H1 (cell line): Measurements from ENCODE around the gene DOK3. TPM values are rescaled to one million over a fixed set of nuclear protein-coding genes. Genes with fewer than 3 reads are reported as not detected.

ENCODE experiments used
- CTCF ChIA-PET: fragments of 300-600 bp; sonication (Branson Sonifier 250); formaldehyde crosslinking; loops from one replicate; lab custom pipeline; 2021; ENCODE audit not compliant: partially characterized antibody; lab: Charles Lee
- POLR2A ChIA-PET: fragments of 300-600 bp; sonication (Branson Sonifier 250); formaldehyde crosslinking; loops from one replicate; lab custom pipeline; 2021; ENCODE audit warnings: inconsistent platforms; ENCODE audit not compliant: partially characterized antibody; lab: Charles Lee
- DNase-seq, 2 experiments: peaks; one replicate each; pipeline versions ENCODE4 v3.0.0 to v3.0.0-alpha.2; 2010 to 2022; ENCODE audit warnings: low spot score in 2 of 2, low read depth in 1 of 2, mixed read lengths in 1 of 2
- FAIRE-seq: peaks from 2 replicates; lab custom pipeline; 2011; peaks lifted over from hg19 to GRCh38; lab: Jason Lieb, UNC
- H2AFZ ChIP-seq: 2 replicates; pipeline ENCODE4 v1.8.1; 2012; ENCODE audit warnings: low read length, inconsistent platforms
- H2AK5ac ChIP-seq: 2 replicates; pipeline ENCODE4 v1.6.1; 2013; ENCODE audit warnings: low read depth, low read length
- H2BK120ac ChIP-seq: replicated peaks from 2 replicates; pipeline ENCODE3; 2013; ENCODE audit warnings: low read depth, low read length, inconsistent platforms
- H2BK12ac ChIP-seq: 2 replicates; pipeline ENCODE4 v1.6.1; 2013; ENCODE audit warnings: low read depth, low read length
- H2BK15ac ChIP-seq: 2 replicates; pipeline ENCODE4 v1.6.1; 2013; ENCODE audit warnings: low read length
- H2BK20ac ChIP-seq: 2 replicates; pipeline ENCODE4 v1.6.1; 2013; ENCODE audit warnings: low read length
- H2BK5ac ChIP-seq: 2 replicates; pipeline ENCODE4 v1.6.1; 2013; ENCODE audit warnings: low read depth, low read length
- H3K14ac ChIP-seq: 2 replicates; pipeline ENCODE4 v1.6.1; 2013; ENCODE audit warnings: inconsistent platforms; ENCODE audit not compliant: insufficient read length
- H3K18ac ChIP-seq: 2 replicates; pipeline ENCODE4 v1.6.1; 2013; ENCODE audit warnings: low read length; ENCODE audit errors: extremely low read depth
- H3K23ac ChIP-seq: 2 replicates; pipeline ENCODE4 v1.6.1; 2013; ENCODE audit warnings: inconsistent platforms; ENCODE audit not compliant: insufficient read length
- H3K23me2 ChIP-seq: 2 replicates; pipeline ENCODE4 v1.6.1; 2013; ENCODE audit warnings: low read depth, low read length
- H3K27ac ChIP-seq: 2 replicates; pipeline ENCODE4 v1.6.1; 2011; ENCODE audit warnings: low read depth, low read length, inconsistent platforms
- H3K27me3 ChIP-seq, 4 experiments: replicated peaks in 1 of 4; 1 replicate in 1 of 4; 2 replicates in 3 of 4; pipeline versions ENCODE4 v1.6.1 to v1.8.1; 2011 to 2013; ENCODE audit warnings: low read length in 3 of 4, mild to moderate bottlenecking in 3 of 4, inconsistent platforms in 2 of 4, mixed read lengths in 2 of 4, moderate library complexity in 1 of 4; ENCODE audit not compliant: control insufficient read depth in 3 of 4, insufficient read depth in 3 of 4; ENCODE audit errors: extremely low read depth in 1 of 4
- H3K36me3 ChIP-seq, 4 experiments: 2 replicates each; pipeline versions ENCODE4 v1.6.1 to v1.8.1; 2011 to 2013; ENCODE audit warnings: mild to moderate bottlenecking in 4 of 4, low read length in 3 of 4, moderate library complexity in 2 of 4, control low read depth in 1 of 4, inconsistent platforms in 1 of 4; ENCODE audit not compliant: insufficient read depth in 4 of 4, control insufficient read depth in 2 of 4
- H3K4ac ChIP-seq: replicated peaks from 2 replicates; pipeline ENCODE3; 2013; ENCODE audit warnings: low read length, low read depth, mixed read lengths, inconsistent platforms; ENCODE audit not compliant: insufficient read length
- H3K4me1 ChIP-seq, 4 experiments: replicated peaks in 1 of 4; 1 replicate in 1 of 4; 2 replicates in 3 of 4; pipeline versions ENCODE4 v1.6.1 to v1.8.1; 2011 to 2013; ENCODE audit warnings: low read length in 3 of 4, inconsistent platforms in 2 of 4, mixed read lengths in 1 of 4; ENCODE audit not compliant: insufficient read depth in 4 of 4, control insufficient read depth in 3 of 4
- H3K4me2 ChIP-seq, 2 experiments: 2 replicates each; pipeline versions ENCODE4 v1.6.1 to v1.8.1; 2011 to 2013; ENCODE audit warnings: low read depth in 2 of 2, low read length in 2 of 2, control low read depth in 1 of 2, inconsistent platforms in 1 of 2, mild to moderate bottlenecking in 1 of 2; ENCODE audit not compliant: insufficient read depth in 1 of 2
- H3K4me3 ChIP-seq, 4 experiments: fragments of 200-600, 300-600 bp in 1 of 4; sonication (generic), shearing (Covaris generic), sonication (Bioruptor Twin) in 1 of 4; 2 replicates each; pipeline versions ENCODE4 v1.5.1 to v1.8.1; 2011 to 2016; ENCODE audit warnings: low read length in 4 of 4, low read depth in 3 of 4, control low read depth in 2 of 4, inconsistent platforms in 2 of 4, mild to moderate bottlenecking in 2 of 4, mixed read lengths in 1 of 4, moderate library complexity in 1 of 4; ENCODE audit not compliant: insufficient read depth in 2 of 4; ENCODE audit errors: extremely low read depth in 1 of 4
- H3K56ac ChIP-seq: replicated peaks from 2 replicates; pipeline ENCODE3; 2013; ENCODE audit warnings: low read depth, mild to moderate bottlenecking, mixed read lengths, low read length, inconsistent platforms; ENCODE audit not compliant: insufficient read length
- H3K79me1 ChIP-seq: 2 replicates; pipeline ENCODE4 v1.6.1; 2013; ENCODE audit warnings: low read depth, low read length, control low read depth
- H3K79me2 ChIP-seq, 2 experiments: 2 replicates each; pipeline versions ENCODE4 v1.6.1 to v1.8.1; 2012 to 2013; ENCODE audit warnings: low read length in 2 of 2, mild to moderate bottlenecking in 2 of 2, inconsistent platforms in 1 of 2; ENCODE audit not compliant: insufficient read depth in 2 of 2, control insufficient read depth in 1 of 2
- H3K9ac ChIP-seq, 4 experiments: replicated peaks in 1 of 4; 1 replicate in 1 of 4; 2 replicates in 3 of 4; pipeline versions ENCODE4 v1.6.1 to v1.8.1; 2011 to 2013; ENCODE audit warnings: low read depth in 3 of 4, low read length in 3 of 4, control low read depth in 2 of 4, mild to moderate bottlenecking in 2 of 4, moderate library complexity in 2 of 4, inconsistent platforms in 1 of 4; ENCODE audit errors: extremely low read depth in 1 of 4
- H3K9me3 ChIP-seq, 2 experiments: 2 replicates each; pipeline versions ENCODE4 v1.6.1 to v1.8.1; 2012 to 2013; ENCODE audit warnings: mild to moderate bottlenecking in 2 of 2, moderate library complexity in 2 of 2, control low read depth in 1 of 2, inconsistent platforms in 1 of 2, low read depth in 1 of 2, low read length in 1 of 2, mixed read lengths in 1 of 2; ENCODE audit not compliant: insufficient read depth in 2 of 2
- H4K20me1 ChIP-seq, 2 experiments: replicated peaks in 1 of 2; 2 replicates each; pipeline versions ENCODE3 to v1.8.1; 2011 to 2013; ENCODE audit warnings: inconsistent platforms in 2 of 2, low read length in 2 of 2, mild to moderate bottlenecking in 1 of 2; ENCODE audit not compliant: insufficient read depth in 2 of 2, control insufficient read depth in 1 of 2
- H4K5ac ChIP-seq: 2 replicates; pipeline ENCODE4 v1.6.1; 2013; ENCODE audit warnings: low read length, low read depth, mixed read lengths, inconsistent platforms; ENCODE audit not compliant: insufficient read length
- H4K8ac ChIP-seq: 2 replicates; pipeline ENCODE4 v1.8.0; 2013; ENCODE audit warnings: mild to moderate bottlenecking, moderate library complexity, low read length, inconsistent platforms; ENCODE audit not compliant: insufficient read depth; ENCODE audit errors: extremely low read depth
- H4K91ac ChIP-seq: replicated peaks from 2 replicates; pipeline ENCODE3; 2013; ENCODE audit warnings: low read length, mixed read lengths, inconsistent platforms; ENCODE audit not compliant: insufficient read length
- EZH2 ChIP-seq: fragments of 200-600 bp; sonication (generic); IDR thresholded peaks from 2 replicates; pipeline ENCODE4 v1.7.1; 2012; ENCODE audit warnings: low read depth, mild to moderate bottlenecking, moderate library complexity, low read length, inconsistent platforms; ENCODE audit not compliant: severe bottlenecking
- HDAC2 ChIP-seq, 2 experiments: fragments of 300-600 bp in 1 of 2; sonication (generic) in 1 of 2; IDR thresholded peaks; 2 replicates each; pipeline ENCODE4 v1.6.1; 2011 to 2012; ENCODE audit warnings: low read depth in 2 of 2, low read length in 2 of 2, mild to moderate bottlenecking in 2 of 2, moderate library complexity in 2 of 2, borderline replicate concordance in 1 of 2, inconsistent platforms in 1 of 2
- POLR2A ChIP-seq, 2 experiments: IDR thresholded peaks; 1 replicate in 1 of 2; 2 replicates in 1 of 2; pipeline ENCODE4 v1.6.1; 2011; ENCODE audit warnings: low read depth in 2 of 2, low read length in 2 of 2, mild to moderate bottlenecking in 2 of 2; ENCODE audit errors: control extremely low read depth in 1 of 2
- POLR2AphosphoS5 ChIP-seq: IDR thresholded peaks from 2 replicates; pipeline ENCODE4 v1.6.1; 2011; ENCODE audit warnings: low read depth, low read length
- RAD21 ChIP-seq, 2 experiments: IDR thresholded peaks in 1 of 2; conservative IDR thresholded peaks in 1 of 2; 2 replicates each; pipeline ENCODE4 v1.6.1; 2011; ENCODE audit warnings: low read depth in 2 of 2, low read length in 2 of 2, improper control_type of control experiment in 1 of 2, inconsistent platforms in 1 of 2, mild to moderate bottlenecking in 1 of 2, moderate library complexity in 1 of 2
- SRF ChIP-seq: IDR thresholded peaks from 2 replicates; pipeline ENCODE4 v1.6.1; 2011; ENCODE audit warnings: mild to moderate bottlenecking, low read depth, low read length, moderate library complexity
- TBP ChIP-seq: IDR thresholded peaks from 2 replicates; pipeline ENCODE4 v1.6.1; 2011; ENCODE audit warnings: low read depth, low read length, improper control_type of control experiment
- TEAD4 ChIP-seq: IDR thresholded peaks from 2 replicates; pipeline ENCODE4 v1.6.1; 2012; ENCODE audit warnings: low read depth, low read length, inconsistent platforms, mixed read lengths
- WGBS, 2 experiments: shearing (Covaris generic) in 1 of 2; methylation state at CpG; one replicate each; pipeline versions ENCODE4 v1.1.6 to v1.1.7; 2013 to 2015; ENCODE audit warnings: low lambda C conversion rate in 2 of 2, mixed read lengths in 2 of 2, inconsistent platforms in 1 of 2, low coverage in 1 of 2, missing lambda C conversion rate in 1 of 2; ENCODE audit not compliant: insufficient replicate concordance in 2 of 2, insufficient coverage in 1 of 2, insufficient read length in 1 of 2; ENCODE audit errors: extremely low coverage in 1 of 2, missing lambda C conversion rate in 1 of 2; 5-methylcytosine and 5-hydroxymethylcytosine counted together
- polyA plus RNA-seq, 7 experiments: library from polyadenylated mRNA; depleted of rRNA in 3 of 7; stranded (reverse) in 5 of 7; unstranded in 2 of 7; fragments of >200 nt in 5 of 7; fragments of 200-250 nt in 2 of 7; gene quantifications; 1 replicate in 5 of 7; 2 replicates in 1 of 7; 4 replicates in 1 of 7; pipeline versions ENCODE4 v1.2.1 to v1.2.3, GENCODE V29; 2011 to 2013; ENCODE audit warnings: missing spikeins in 2 of 7, mixed read lengths in 2 of 7
- total RNA-seq: library from RNA; stranded (reverse); fragmentation: NEBNext Ultra II Directional; extraction: Animal tissue kit (Norgen Biotek cat#: 25700); gene quantifications from 2 replicates; pipeline ENCODE4 v1.2.1, GENCODE V29; 2021

DOK3 gene
- total and polyA plus RNA-seq, 2 of the 8 experiments (the other 6 are each of a cell fraction or from before 2014, with no cell fraction given): 4.2 to 6.4 TPM

DNA sequence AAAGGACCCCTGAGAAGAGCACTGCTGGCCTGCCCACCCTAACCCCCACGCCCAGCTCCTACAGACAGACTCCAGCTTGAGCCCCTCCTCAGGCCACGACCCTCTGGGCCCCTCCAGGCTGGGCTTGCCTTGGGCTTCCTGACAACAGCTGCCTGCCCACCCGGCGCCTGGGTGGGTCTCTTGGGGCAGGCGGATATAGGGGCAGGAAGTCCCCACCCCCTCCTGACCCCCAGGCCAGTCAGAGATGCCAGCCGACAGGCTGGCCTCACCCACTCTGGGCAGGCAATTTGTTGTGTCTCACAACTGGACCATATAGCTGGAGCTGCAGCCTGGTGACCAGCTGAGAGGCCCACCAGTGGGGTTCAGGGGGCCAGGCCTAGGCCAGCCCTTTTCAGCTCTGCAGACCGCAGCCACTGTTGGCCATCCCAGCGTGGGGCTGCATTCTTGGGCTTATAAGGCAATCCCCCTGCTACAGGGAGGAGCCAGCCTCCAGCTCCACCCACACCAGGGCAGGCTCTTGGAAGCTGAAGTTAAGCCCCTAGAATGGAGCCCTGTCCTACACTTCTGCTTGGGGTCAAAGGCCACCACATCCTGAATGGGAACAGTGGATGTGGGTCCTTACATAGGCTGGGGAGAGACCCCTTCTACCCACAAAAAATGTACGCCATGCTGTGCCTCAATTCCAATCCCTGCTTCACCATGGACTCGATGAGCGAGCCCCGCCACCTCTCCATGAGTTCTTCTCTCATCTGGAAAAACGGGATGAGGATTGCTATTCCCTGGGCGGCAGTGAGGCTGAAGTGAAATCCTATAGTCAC, 14.2 kb downstream of the DOK3 start:
- DNase-seq (peak; percentile 79 to 85), FAIRE-seq (no peak)
- H2AK5ac ChIP-seq: 0 out of 2 replicates have a peak overlapping the region, but pooled peaks have one; percentile 41
- ChIA-PET POLR2A (interaction anchor here (0.5 to 67.5 kb wide), 21 partner anchors 16 to 1278 kb away, joined by 3 to 3349 read pairs (median 3); partner anchors contain the start of genes B4GALT7, DBN1, DDX41 and DOK3), CTCF (interaction anchor here (0.6 to 12.7 kb wide), 15 partner anchors 8 to 135 kb away, joined by 3 to 306 read pairs (median 4); partner anchors contain the start of genes DDX41, DOK3 and PDLIM7)
- H3K9me3 ChIP-seq: no peaks in the 10 kb centered on the region
- H3K4me2 ChIP-seq: peak overlapping the region; percentile 88 to 91
- no peak overlapping the region for H3K23ac ChIP-seq
- H2AFZ ChIP-seq: no peak overlapping the region
- H4K20me1 ChIP-seq: peaks cover 3 to 4% of the 10 kb centered on the region in 2 experiments
- H2BK15ac ChIP-seq: no peak overlapping the region; the same call in 1 of the 2 replicates
- H2BK120ac ChIP-seq: no peak overlapping the region
- peaks cover 0 to 30% (median 25%) of the 10 kb centered on the region in 4 experiments; a peak in 6 of 7 replicates for H3K4me1 ChIP-seq
- H3K27me3 ChIP-seq: peaks cover 2 to 12% (median 11%) of the 10 kb centered on the region in 4 experiments; a peak in 6 of 7 replicates
- 62% methylated on average over 14 of the region's 14 CpGs; no CpG with 5 or more reads in 1 of the 2 experiments for WGBS, 2 experiments
- peak overlapping the region; percentile 88 for H4K91ac ChIP-seq
- peak overlapping the region; percentile 28 for H3K4ac ChIP-seq
- peak overlapping the region; percentile 51 for H4K5ac ChIP-seq
- peak overlapping the region; percentile 91; the same call in 1 of the 2 replicates for H2BK5ac ChIP-seq
- H3K79me1 ChIP-seq: no peaks in the 10 kb centered on the region; the same call in 1 of the 2 replicates
- peaks cover 0 to 8% of the 10 kb centered on the region in 2 experiments; a peak in 1 of 4 replicates for H3K79me2 ChIP-seq
- H3K27ac ChIP-seq: peak overlapping the region; percentile 98
- peak; percentile 60; the same call in 1 of the 2 replicates for TF ChIP-seq POLR2AphosphoS5
- TF ChIP-seq POLR2A (IDR thresholded peaks at IDR 0.05; ENCODE audit: control extremely low read depth in 1 of 2, low read depth in 2 of 2, low read length in 2 of 2): peak in 1 of 2 experiments; percentile 67; a peak in 1 of 3 replicates
- no peak for TF ChIP-seq EZH2
- TF ChIP-seq TEAD4: peak; percentile 90
- TF ChIP-seq RAD21 (IDR thresholded peaks at IDR 0.05 in 1 of 2, conservative IDR thresholded peaks at IDR 0.05 in 1 of 2; ENCODE audit: low read depth in 2 of 2, low read length in 2 of 2): no peak
- no peak for TF ChIP-seq HDAC2 (IDR thresholded peaks at IDR 0.05; ENCODE audit: borderline replicate concordance in 1 of 2, low read depth in 2 of 2, low read length in 2 of 2)
- TF ChIP-seq TBP: peak; percentile 79
- peak; percentile 96 for TF ChIP-seq SRF
- H2BK12ac ChIP-seq: peak overlapping the region; percentile 85; the same call in 1 of the 2 replicates
- H3K4me3 ChIP-seq: peak overlapping the region; percentile 61 to 83 (median 68); a peak in 6 of 8 replicates
- peak overlapping the region; percentile 43; the same call in 1 of the 2 replicates for H2BK20ac ChIP-seq
- H3K18ac ChIP-seq: peak overlapping the region; percentile 68; the same call in 1 of the 2 replicates
- peaks cover 10% of the 10 kb centered on the region for H3K23me2 ChIP-seq
- peak overlapping the region in 2 of 4 experiments; percentile 92 to 93; a peak in 3 of 7 replicates for H3K9ac ChIP-seq
- H3K14ac ChIP-seq: no peak overlapping the region
- peak overlapping the region; percentile 69 for H4K8ac ChIP-seq
- H3K36me3 ChIP-seq: peaks cover 4 to 11% (median 9%) of the 10 kb centered on the region in 4 experiments; a peak in 6 of 8 replicates
- H3K56ac ChIP-seq: no peak overlapping the region
